CD14-positive monocyte (primary cell): ENCODE data around the gene KREMEN1. TPM values are rescaled to one million over a fixed set of nuclear protein-coding genes. Genes with fewer than 3 reads are reported as not detected.

Experiments
- DNase-seq, 3 donors: peaks; one replicate each; pipeline ENCODE4 v3.0.0-alpha.2; 2011 to 2022
- H2AFZ ChIP-seq: 2 replicates; pipeline ENCODE4 v1.6.0; 2012; ENCODE audit warnings: mild to moderate bottlenecking, low read depth, low read length, inconsistent platforms; ENCODE audit not compliant: insufficient read depth, poor library complexity, severe bottlenecking
- H3K27ac ChIP-seq, 2 donors: 1 replicate in 1 of 2; 2 replicates in 1 of 2; pipeline ENCODE4 v1.5.1; 2012 to 2013; ENCODE audit warnings: low read length in 2 of 2, control low read depth in 1 of 2, inconsistent platforms in 1 of 2, low read depth in 1 of 2, mild to moderate bottlenecking in 1 of 2
- H3K27me3 ChIP-seq, 2 donors: one replicate each; pipeline versions ENCODE4 v1.6.0 to v1.6.1; 2011 to 2013; ENCODE audit warnings: low read length in 2 of 2; ENCODE audit not compliant: control insufficient read depth in 2 of 2, insufficient read depth in 2 of 2
- H3K36me3 ChIP-seq, 2 donors: replicated peaks in 1 of 2; 1 replicate in 1 of 2; 2 replicates in 1 of 2; pipeline versions ENCODE4 v1.5.1 to v1.6.1; 2012 to 2013; ENCODE audit warnings: low read length in 2 of 2, control low read depth in 1 of 2, inconsistent platforms in 1 of 2, mild to moderate bottlenecking in 1 of 2; ENCODE audit not compliant: insufficient read depth in 2 of 2, control insufficient read depth in 1 of 2
- H3K4me1 ChIP-seq, 2 donors: 1 replicate in 1 of 2; 2 replicates in 1 of 2; pipeline versions ENCODE4 v1.5.1 to v1.6.1; 2012 to 2013; ENCODE audit warnings: low read length in 2 of 2, control low read depth in 1 of 2, inconsistent platforms in 1 of 2, mild to moderate bottlenecking in 1 of 2, moderate library complexity in 1 of 2; ENCODE audit not compliant: insufficient read depth in 2 of 2, control insufficient read depth in 1 of 2
- H3K4me2 ChIP-seq: replicated peaks from 2 replicates; pipeline ENCODE3; 2012; ENCODE audit warnings: low read length, moderate library complexity, mild to moderate bottlenecking; ENCODE audit not compliant: poor library complexity, severe bottlenecking; ENCODE audit errors: extremely low read depth
- H3K4me3 ChIP-seq, 3 experiments: fragments of 200-600 bp in 1 of 3; sonication (generic) in 1 of 3; replicated peaks in 1 of 3; 1 replicate in 2 of 3; 2 replicates in 1 of 3; pipeline ENCODE4 v1.5.1; 2011 to 2013; ENCODE audit warnings: low read length in 3 of 3, mild to moderate bottlenecking in 3 of 3, control low read depth in 2 of 3, low read depth in 2 of 3, inconsistent platforms in 1 of 3, moderate library complexity in 1 of 3
- H3K79me2 ChIP-seq: 2 replicates; pipeline ENCODE4 v1.6.0; 2012; ENCODE audit warnings: mild to moderate bottlenecking, control low read depth, inconsistent platforms, low read length, moderate library complexity; ENCODE audit not compliant: insufficient read depth
- H3K9ac ChIP-seq: 2 replicates; pipeline ENCODE4 v1.6.0; 2017; ENCODE audit warnings: low read length, mild to moderate bottlenecking; ENCODE audit not compliant: insufficient read depth, poor library complexity, severe bottlenecking
- H3K9me3 ChIP-seq, 2 donors: replicated peaks in 1 of 2; 1 replicate in 1 of 2; 2 replicates in 1 of 2; pipeline versions ENCODE4 v1.5.1 to v1.6.1; 2012 to 2013; ENCODE audit warnings: low read length in 2 of 2, control low read depth in 1 of 2; ENCODE audit not compliant: control insufficient read depth in 1 of 2, insufficient read depth in 1 of 2
- H4K20me1 ChIP-seq: 2 replicates; pipeline ENCODE4 v1.6.0; 2012; ENCODE audit warnings: mild to moderate bottlenecking, low read length, control low read depth, moderate library complexity; ENCODE audit not compliant: insufficient read depth
- H3K27ac Mint-ChIP-seq, 7 donors: one replicate each; pipeline ENCODE4 v1.8.0; 2020; ENCODE audit warnings: mild to moderate bottlenecking in 7 of 7, mixed read lengths in 7 of 7, moderate library complexity in 6 of 7, inconsistent platforms in 2 of 7
- H3K27me3 Mint-ChIP-seq, 3 donors: one replicate each; pipeline ENCODE4 v1.8.0; 2021 to 2022; ENCODE audit warnings: low read depth in 3 of 3, mild to moderate bottlenecking in 3 of 3, mixed read lengths in 3 of 3, moderate library complexity in 3 of 3, inconsistent platforms in 1 of 3
- H3K36me3 Mint-ChIP-seq, 2 donors: one replicate each; pipeline ENCODE4 v1.8.0; 2020; ENCODE audit warnings: mixed read lengths in 2 of 2, inconsistent platforms in 1 of 2, mild to moderate bottlenecking in 1 of 2
- H3K4me1 Mint-ChIP-seq: one replicate; pipeline ENCODE4 v1.8.0; 2020; ENCODE audit warnings: mild to moderate bottlenecking, mixed read lengths
- H3K4me3 Mint-ChIP-seq, 2 donors: one replicate each; pipeline ENCODE4 v1.8.0; 2020; ENCODE audit warnings: mild to moderate bottlenecking in 2 of 2, mixed read lengths in 2 of 2, moderate library complexity in 1 of 2
- H3K9me3 Mint-ChIP-seq, 7 donors: one replicate each; pipeline ENCODE4 v1.8.0; 2020 to 2022; ENCODE audit warnings: mixed read lengths in 7 of 7, mild to moderate bottlenecking in 6 of 7, moderate library complexity in 6 of 7, inconsistent platforms in 2 of 7
- WGBS: methylation state at CpG from one replicate; pipeline ENCODE4 v1.1.5; 2013; ENCODE audit warnings: missing lambda C conversion rate; ENCODE audit not compliant: insufficient coverage; 5-methylcytosine and 5-hydroxymethylcytosine counted together
- intact Hi-C, 2 donors: fragments of 100-400 bp; cut with micrococcal nuclease; formaldehyde crosslinking; loops; one replicate each; pipeline versions ENCODE4 v1.15.0 to v1.15.1; 2023
- polyA plus RNA-seq, 3 donors: library from polyadenylated mRNA; depleted of rRNA in 1 of 3; unstranded in 2 of 3; stranded (reverse) in 1 of 3; fragments of 300-500 nt in 2 of 3; fragments of >200 nt in 1 of 3; fragmentation: Illumina TruSeq in 2 of 3; gene quantifications; 1 replicate in 2 of 3; 2 replicates in 1 of 3; pipeline ENCODE4 v1.2.3, GENCODE V29; 2012 to 2021
- TF ChIP-seq, protein P1 (sequence below): fragments of 200-600 bp; IDR thresholded peaks from one replicate; pipeline ENCODE4 v1.8.0; 2022; ENCODE audit warnings: antibody characterized with exemption, mild to moderate bottlenecking

The KREMEN1 gene
- polyA plus RNA-seq, 3 donors: 0.47 to 1.6 (median 0.69) TPM

- H4K20me1 ChIP-seq: no peaks in the 10 kb centered on the region
- peaks cover 0 to 9% (median 0%) of the 10 kb centered on the region in 7 donors for H3K9me3 Mint-ChIP-seq
- H3K4me1 ChIP-seq: peaks cover 7 to 9% of the 10 kb centered on the region in 2 donors
- peaks cover 0 to 7% of the 10 kb centered on the region in 2 donors for H3K9me3 ChIP-seq
- intact Hi-C loops: no loop called here
- peaks cover 0 to 11% of the 10 kb centered on the region in 2 donors for H3K36me3 Mint-ChIP-seq
- H3K4me2 ChIP-seq: no peak overlapping the region
- H3K27me3 ChIP-seq: peaks cover 30 to 37% of the 10 kb centered on the region in 2 donors
- no peaks in the 10 kb centered on the region for H3K79me2 ChIP-seq
- peaks cover 36 to 47% (median 46%) of the 10 kb centered on the region in 3 donors for H3K27me3 Mint-ChIP-seq
- no peak overlapping the region for H3K4me3 Mint-ChIP-seq
- H3K4me3 ChIP-seq: no peak overlapping the region
- H3K4me1 Mint-ChIP-seq: peaks cover 15% of the 10 kb centered on the region
- WGBS: 94% methylated on average over 2 of the region's 2 CpGs
- H3K9ac ChIP-seq: no peak overlapping the region
- TF ChIP-seq, protein P1, sequence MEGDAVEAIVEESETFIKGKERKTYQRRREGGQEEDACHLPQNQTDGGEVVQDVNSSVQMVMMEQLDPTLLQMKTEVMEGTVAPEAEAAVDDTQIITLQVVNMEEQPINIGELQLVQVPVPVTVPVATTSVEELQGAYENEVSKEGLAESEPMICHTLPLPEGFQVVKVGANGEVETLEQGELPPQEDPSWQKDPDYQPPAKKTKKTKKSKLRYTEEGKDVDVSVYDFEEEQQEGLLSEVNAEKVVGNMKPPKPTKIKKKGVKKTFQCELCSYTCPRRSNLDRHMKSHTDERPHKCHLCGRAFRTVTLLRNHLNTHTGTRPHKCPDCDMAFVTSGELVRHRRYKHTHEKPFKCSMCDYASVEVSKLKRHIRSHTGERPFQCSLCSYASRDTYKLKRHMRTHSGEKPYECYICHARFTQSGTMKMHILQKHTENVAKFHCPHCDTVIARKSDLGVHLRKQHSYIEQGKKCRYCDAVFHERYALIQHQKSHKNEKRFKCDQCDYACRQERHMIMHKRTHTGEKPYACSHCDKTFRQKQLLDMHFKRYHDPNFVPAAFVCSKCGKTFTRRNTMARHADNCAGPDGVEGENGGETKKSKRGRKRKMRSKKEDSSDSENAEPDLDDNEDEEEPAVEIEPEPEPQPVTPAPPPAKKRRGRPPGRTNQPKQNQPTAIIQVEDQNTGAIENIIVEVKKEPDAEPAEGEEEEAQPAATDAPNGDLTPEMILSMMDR: no peak
- H3K27ac ChIP-seq: no peak overlapping the region
- no peaks in the 10 kb centered on the region for H3K36me3 ChIP-seq
- no peak overlapping the region for H2AFZ ChIP-seq
- H3K27ac Mint-ChIP-seq: no peak overlapping the region
- DNase-seq: no peak
Measured at GRCh38 chr22:29032584-29032983, 40.3 kb upstream of the KREMEN1 start.

DNA sequence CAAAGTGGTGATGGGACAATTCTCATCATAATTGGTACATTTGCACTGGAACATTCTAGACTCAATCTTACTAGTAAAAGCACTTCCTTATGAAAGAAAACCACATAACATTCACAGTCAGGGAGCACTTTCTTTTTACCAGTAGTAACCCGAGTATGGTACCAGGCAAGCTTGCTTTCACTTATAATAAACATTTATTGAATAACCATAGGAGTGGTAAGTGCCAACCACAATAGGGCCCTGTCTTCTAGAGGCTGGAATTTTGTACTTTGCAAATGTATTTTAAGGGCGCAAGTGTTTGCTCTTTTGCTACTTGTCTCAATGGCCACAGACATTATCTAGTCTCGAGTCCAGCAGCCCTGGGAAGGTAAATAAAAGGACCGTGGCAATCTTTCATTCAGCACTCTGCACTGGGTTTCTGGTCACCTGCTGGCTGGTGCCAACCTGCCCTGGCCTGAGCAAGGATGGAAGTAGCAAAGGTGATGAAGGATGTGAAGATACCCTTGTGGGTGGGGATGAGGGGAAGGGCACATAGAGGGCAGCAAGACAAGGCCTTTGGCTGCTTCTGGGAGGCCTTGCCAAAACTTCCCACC lies 35.4 kb upstream of the KREMEN1 start:
- Histone ChIP-seq H3K4me3 (no peak overlapping the region), H3K9me3 (no peaks in the 10 kb centered on the region), H4K20me1 (no peaks in the 10 kb centered on the region), H3K36me3 (no peaks in the 10 kb centered on the region), H3K27me3 (no peaks in the 10 kb centered on the region), H2AFZ (no peak overlapping the region), H3K4me1 (no peaks in the 10 kb centered on the region), H3K79me2 (no peaks in the 10 kb centered on the region), H3K4me2 (no peak overlapping the region), H3K9ac (no peak overlapping the region), H3K27ac (no peak overlapping the region)
- Mint-ChIP-seq H3K27me3 (peaks cover 6 to 10% (median 7%) of the 10 kb centered on the region in 3 donors), H3K4me1 (peaks cover 2% of the 10 kb centered on the region), H3K4me3 (no peak overlapping the region), H3K36me3 (no peaks in the 10 kb centered on the region), H3K9me3 (no peaks in the 10 kb centered on the region), H3K27ac (no peak overlapping the region)
- WGBS: 100% methylated on average over 3 of the region's 4 CpGs
- TF ChIP-seq, protein P1: no peak
- intact Hi-C loops: no loop called here
- no peak for DNase-seq
